Dendritic cell treated with granulocyte-macrophage colony-stimulating factor and Interleukin-4, amounts not matched to agents 40 ng/mL and 50 ng/mL, for 4 days (primary cell): Measurements from ENCODE around the gene RASGRP3.
A peak's percentile ranks its signal among the peaks of the same experiment; 100 is the strongest.

Experiments used
- H3K27ac Mint-ChIP-seq: one replicate; pipeline ENCODE4 v1.8.0; 2022; ENCODE audit warnings: mild to moderate bottlenecking, mixed read lengths
- H3K27me3 Mint-ChIP-seq: one replicate; pipeline ENCODE4 v1.8.0; 2022; ENCODE audit warnings: mild to moderate bottlenecking, mixed read lengths
- H3K36me3 Mint-ChIP-seq: one replicate; pipeline ENCODE4 v1.8.0; 2022; ENCODE audit warnings: low read depth, mixed read lengths
- H3K4me1 Mint-ChIP-seq: one replicate; pipeline ENCODE4 v1.8.0; 2022; ENCODE audit warnings: low read depth, mixed read lengths
- H3K4me3 Mint-ChIP-seq: one replicate; pipeline ENCODE4 v1.8.0; 2022; ENCODE audit warnings: mild to moderate bottlenecking, moderate library complexity, mixed read lengths
- H3K9me3 Mint-ChIP-seq: one replicate; pipeline ENCODE4 v1.8.0; 2022; ENCODE audit warnings: mixed read lengths
- intact Hi-C: fragments of 100-400 bp; cut with micrococcal nuclease; formaldehyde crosslinking; loops from one replicate; pipeline ENCODE4 v1.15.0; 2022

The RASGRP3 gene

DNA sequence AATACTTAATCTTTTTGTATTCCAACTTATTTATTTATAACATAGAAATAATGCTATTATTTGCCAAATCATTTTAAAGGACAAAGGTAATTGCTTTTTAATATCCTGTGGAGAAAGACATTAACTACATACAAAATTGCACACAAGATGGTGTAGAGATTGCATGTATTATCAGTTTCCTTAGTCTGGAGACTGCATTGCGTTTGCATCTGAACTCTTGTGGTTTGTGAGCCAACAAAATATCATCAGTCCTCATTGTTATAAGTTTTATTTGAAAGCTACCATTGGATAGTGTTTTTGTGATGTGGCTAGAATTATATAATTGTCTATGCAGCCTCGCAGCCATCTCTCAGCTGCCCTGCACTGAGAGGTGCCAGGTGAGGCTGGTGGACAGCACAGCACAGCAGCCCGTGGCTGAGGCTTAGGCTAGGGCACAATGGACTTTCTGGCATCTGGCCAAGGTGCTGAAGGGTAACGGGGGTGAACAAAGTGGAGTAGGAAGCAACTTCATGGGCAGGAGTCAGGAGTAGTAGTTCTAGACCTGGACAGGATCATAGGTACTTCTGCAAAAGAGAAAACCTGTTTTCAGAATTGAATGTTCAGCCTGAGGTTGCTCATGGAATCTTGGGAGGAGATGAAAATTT, 15.1 kb downstream of the RASGRP3 start:
- H3K27ac Mint-ChIP-seq = no peak overlapping the region
- no peaks in the 10 kb centered on the region for H3K27me3 Mint-ChIP-seq

DNA sequence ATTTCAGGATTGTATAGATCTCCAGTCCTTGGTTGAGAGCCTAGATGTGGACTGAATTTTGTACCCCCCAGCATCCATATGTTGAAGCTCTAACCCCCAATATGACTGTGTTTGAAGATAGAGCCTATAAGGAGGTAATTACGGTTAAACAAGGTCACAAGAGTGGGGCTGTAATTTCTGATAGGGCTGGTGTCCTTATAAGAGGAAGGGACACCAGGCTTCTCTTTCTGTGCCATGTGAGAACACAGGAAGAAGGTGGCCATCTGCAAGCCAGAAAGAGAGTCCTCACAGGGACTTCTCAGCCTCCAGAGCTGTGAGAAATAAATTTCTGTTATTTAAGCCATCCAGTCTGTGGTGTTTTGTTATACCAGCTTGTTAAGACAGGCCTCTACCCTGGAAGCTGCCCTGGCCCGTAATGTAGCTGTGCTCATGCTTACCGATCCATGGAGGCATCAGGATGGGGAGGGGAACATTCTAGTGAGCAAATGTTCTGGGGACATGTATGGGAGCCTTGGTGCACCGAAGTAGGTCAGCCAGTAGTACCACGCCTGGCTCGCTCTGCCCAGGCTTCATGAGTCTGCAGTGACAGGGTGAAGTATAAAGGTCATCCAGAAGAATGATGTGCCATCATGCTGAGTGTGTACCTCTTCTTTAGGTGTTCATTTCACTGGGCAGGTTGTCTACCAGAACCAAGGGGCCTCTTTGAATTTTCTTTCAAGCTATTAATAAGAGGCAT, 16.1 kb downstream of the RASGRP3 start:
- H3K27me3 Mint-ChIP-seq = no peaks in the 10 kb centered on the region
- no peak overlapping the region for H3K4me3 Mint-ChIP-seq
- intact Hi-C loops = no loop called here
- peaks cover 7% of the 10 kb centered on the region for H3K36me3 Mint-ChIP-seq
- H3K4me1 Mint-ChIP-seq = peaks cover 45% of the 10 kb centered on the region
- no peaks in the 10 kb centered on the region for H3K9me3 Mint-ChIP-seq
- peak overlapping the region; percentile 30 for H3K27ac Mint-ChIP-seq

More for the DNA sequence above, 15.1 kb downstream of the RASGRP3 start:
- intact Hi-C loops = no loop called here
- H3K36me3 Mint-ChIP-seq = peaks cover 15% of the 10 kb centered on the region
- H3K4me3 Mint-ChIP-seq = no peak overlapping the region
- H3K9me3 Mint-ChIP-seq = peaks cover 4% of the 10 kb centered on the region
- H3K4me1 Mint-ChIP-seq = peaks cover 45% of the 10 kb centered on the region

DNA sequence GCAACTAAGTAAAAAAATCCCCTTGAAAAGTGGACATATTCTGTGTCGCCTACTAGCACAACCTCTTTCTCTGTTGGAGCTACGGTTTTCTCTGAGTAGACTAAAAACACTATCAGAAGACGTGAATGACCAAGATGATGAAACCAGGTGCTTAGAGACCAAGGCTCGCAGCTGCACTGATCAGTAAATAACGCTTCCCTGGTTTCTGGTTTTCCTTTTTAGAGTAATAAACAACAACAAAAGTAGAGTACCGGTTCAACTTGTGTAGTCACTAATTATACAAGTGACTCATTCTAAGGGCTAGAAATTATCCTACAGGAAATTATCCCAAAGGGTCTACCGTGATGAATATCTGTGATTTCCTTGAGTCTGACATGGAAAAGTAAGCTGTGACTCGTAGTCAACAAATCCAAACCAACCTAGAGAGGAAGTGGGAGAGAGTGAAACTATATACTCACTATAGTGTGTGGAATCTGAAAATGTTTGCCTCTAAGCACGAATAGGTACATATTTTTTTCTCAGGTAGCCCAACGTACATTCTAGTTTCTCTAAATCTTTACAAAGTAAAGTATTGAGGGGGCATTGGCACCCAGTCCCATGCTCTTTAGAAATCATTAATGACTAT, 17.8 kb downstream of the RASGRP3 start:
- Mint-ChIP-seq H3K4me3 (no peak overlapping the region), H3K27me3 (no peaks in the 10 kb centered on the region), H3K4me1 (peaks cover 54% of the 10 kb centered on the region), H3K9me3 (no peaks in the 10 kb centered on the region), H3K36me3 (peaks cover 7% of the 10 kb centered on the region), H3K27ac (peak overlapping the region; percentile 29)
- intact Hi-C loops = no loop called here

DNA sequence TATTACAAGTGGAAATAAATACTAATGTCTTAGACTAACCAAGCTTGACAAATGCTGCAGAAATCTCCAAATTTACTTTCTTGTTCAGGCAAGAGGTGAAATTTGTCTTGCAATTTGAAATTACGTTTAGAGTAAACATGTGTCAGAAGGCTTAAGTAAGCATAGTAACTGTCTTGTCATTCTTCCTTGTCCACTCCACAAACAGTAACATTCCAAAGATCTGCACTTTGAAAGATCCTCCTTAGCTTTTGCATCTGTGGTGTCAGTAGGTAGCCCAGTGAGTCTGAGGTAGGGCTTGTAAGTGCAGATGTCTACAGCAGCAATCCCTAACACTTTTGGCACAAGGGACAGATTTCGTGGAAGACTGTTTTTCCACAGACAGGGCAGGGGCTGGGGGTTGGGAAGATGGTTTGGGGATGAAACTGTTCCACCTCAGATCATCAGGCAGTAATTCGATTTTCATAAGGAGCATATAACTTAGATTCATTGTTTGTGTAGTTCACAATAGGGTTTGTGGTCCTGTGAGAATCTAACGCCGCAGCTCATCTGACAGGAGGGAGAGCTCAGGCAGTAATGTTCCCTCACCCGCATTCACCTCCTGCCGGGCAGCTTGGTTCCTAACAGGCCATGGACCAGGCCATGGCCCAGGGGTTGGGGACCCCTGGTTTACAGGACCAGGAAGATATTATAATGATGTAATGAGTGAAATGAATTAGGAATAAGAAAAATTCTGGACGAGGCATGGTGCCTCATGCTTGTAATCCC, 18.6 kb downstream of the RASGRP3 start:
- no peak overlapping the region for H3K4me3 Mint-ChIP-seq
- H3K9me3 Mint-ChIP-seq = no peaks in the 10 kb centered on the region
- H3K27ac Mint-ChIP-seq = peak overlapping the region; percentile 35
- H3K36me3 Mint-ChIP-seq = peaks cover 7% of the 10 kb centered on the region
- H3K27me3 Mint-ChIP-seq = no peaks in the 10 kb centered on the region
- intact Hi-C loops = no loop called here
- H3K4me1 Mint-ChIP-seq = peaks cover 54% of the 10 kb centered on the region

DNA sequence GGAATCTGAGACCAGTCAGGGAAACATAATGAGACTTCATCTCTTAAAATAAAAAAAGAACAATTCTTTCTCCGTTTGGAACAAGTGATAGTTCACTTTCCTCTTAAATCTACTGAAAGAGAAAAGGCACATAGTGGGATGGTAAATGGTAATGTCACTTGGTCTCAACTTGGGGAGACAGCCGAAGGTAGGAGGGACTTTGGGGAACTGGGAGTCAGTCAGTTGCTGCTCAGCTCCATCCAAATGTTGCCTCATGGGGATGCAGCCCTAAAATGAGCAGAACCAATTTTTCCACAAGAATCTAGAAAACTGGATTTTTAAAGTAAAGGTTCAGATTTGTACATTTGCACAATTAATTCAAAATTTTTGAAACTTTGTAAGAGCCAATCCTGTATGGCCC, 19.2 kb downstream of the RASGRP3 start:
- Mint-ChIP-seq H3K9me3 (no peaks in the 10 kb centered on the region), H3K36me3 (peaks cover 7% of the 10 kb centered on the region), H3K4me3 (no peak overlapping the region), H3K27me3 (no peaks in the 10 kb centered on the region), H3K27ac (peak overlapping the region; percentile 35), H3K4me1 (peaks cover 52% of the 10 kb centered on the region)
- intact Hi-C loops = loop anchor here (2.0 kb wide), 1 partner anchor 19 kb away; the partner anchor contains the start of gene RASGRP3

DNA sequence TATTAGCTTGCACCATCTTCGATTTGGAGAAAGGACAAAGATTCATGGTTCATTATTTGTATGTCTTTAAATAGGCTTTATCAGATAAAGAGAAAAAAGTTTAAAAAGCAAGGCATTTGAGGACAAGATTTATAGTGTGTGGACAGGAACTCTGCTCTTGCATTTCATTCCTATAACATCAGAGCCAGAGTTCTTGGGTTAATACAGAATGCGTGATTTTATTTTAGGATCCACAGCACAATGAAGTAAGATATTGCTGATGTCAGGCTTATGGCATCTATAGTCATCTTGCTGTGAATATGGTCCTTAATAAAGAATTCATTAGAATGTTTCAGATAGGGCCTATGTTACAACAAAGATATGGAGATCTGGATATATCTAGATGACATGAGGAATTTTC, 19.7 kb downstream of the RASGRP3 start:
- Mint-ChIP-seq H3K9me3 (no peaks in the 10 kb centered on the region), H3K36me3 (peaks cover 7% of the 10 kb centered on the region), H3K27me3 (no peaks in the 10 kb centered on the region), H3K4me3 (no peak overlapping the region), H3K4me1 (peaks cover 52% of the 10 kb centered on the region), H3K27ac (no peak overlapping the region)
- intact Hi-C loops = loop anchor here (2.0 kb wide), 1 partner anchor 19 kb away; the partner anchor contains the start of gene RASGRP3

DNA sequence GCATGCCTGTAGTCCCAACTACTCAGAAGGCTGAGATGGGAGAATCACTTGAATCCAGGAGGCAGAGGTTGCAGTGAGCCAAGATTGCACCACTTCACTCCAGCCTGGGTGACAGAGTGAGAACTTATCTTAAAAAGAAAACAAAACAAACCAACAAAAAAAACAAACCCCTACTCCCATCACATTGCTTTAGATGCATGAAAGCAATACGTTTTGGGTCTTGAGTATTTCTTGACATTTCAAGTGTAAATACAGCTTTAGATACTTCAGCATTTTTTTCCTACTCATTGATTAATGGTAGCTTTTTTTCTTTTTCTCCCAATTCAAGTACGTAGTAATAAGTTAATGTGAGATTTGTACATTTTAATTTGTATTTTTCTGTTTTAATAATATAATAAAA, 20.3 kb downstream of the RASGRP3 start:
- peaks cover 7% of the 10 kb centered on the region for H3K36me3 Mint-ChIP-seq
- intact Hi-C loops = loop anchor here (2.0 kb wide), 1 partner anchor 20 kb away; the partner anchor contains the start of gene RASGRP3
- H3K4me1 Mint-ChIP-seq = peaks cover 53% of the 10 kb centered on the region
- H3K27ac Mint-ChIP-seq = no peak overlapping the region
- H3K4me3 Mint-ChIP-seq = no peak overlapping the region
- H3K9me3 Mint-ChIP-seq = no peaks in the 10 kb centered on the region
- H3K27me3 Mint-ChIP-seq = no peaks in the 10 kb centered on the region

DNA sequence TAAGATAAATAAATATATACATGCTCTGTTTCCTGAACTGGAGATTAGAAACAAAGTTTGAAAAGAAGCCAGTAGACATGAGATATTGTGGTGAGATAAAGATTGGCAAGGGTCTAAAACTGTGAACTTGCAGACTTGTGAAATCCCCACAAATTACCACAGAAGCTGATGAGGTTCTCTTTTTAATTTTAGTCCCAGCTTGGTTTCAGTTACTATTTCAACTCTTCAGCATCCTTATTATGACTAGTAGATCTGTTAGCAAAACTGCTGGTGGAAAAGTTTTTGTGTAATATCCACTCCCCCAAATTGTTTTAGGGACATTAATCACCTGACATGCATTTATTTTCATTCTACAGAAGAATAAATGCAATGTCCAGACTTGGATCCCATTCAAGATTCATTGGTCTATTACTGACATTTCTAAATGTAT, 20.8 kb downstream of the RASGRP3 start:
- H3K9me3 Mint-ChIP-seq = no peaks in the 10 kb centered on the region
- H3K27ac Mint-ChIP-seq = no peak overlapping the region
- peaks cover 7% of the 10 kb centered on the region for H3K36me3 Mint-ChIP-seq
- H3K4me1 Mint-ChIP-seq = peaks cover 55% of the 10 kb centered on the region
- intact Hi-C loops = loop anchor here (2.0 kb wide), 1 partner anchor 20 kb away; the partner anchor contains the start of gene RASGRP3
- no peak overlapping the region for H3K4me3 Mint-ChIP-seq
- H3K27me3 Mint-ChIP-seq = no peaks in the 10 kb centered on the region

DNA sequence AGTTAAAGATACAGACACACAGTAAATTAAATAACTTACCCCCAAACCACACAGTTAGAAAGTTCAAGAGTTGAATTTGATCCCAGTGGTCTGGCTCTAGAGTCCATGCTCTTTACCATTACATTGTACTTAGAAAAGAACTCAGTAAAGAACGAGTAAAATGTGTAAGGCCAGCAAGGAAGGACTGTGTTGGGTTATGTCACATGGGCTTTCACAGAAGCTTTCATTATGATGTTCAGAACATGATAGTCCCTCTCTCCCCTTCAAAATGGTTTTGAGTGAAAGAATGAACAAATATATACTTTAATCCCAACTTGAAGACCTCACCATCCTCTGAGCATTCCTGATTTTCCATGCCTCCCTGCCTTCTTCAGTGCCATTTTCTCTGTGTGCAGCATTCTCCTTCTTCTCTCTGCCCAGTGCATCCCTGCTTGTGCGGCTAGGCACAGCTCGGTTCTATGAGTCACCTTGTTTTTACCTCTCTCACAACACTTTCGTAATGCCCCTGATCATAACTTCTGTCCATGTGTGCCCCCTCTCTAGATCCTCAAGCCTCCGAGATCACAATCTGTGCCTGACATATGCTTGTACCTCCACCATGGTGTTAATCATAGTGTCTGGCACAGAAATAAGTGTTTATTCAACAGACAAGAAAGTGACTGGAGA, 22.0 kb downstream of the RASGRP3 start:
- H3K4me1 Mint-ChIP-seq = peaks cover 58% of the 10 kb centered on the region
- no peaks in the 10 kb centered on the region for H3K27me3 Mint-ChIP-seq
- H3K27ac Mint-ChIP-seq = peak overlapping the region; percentile 11
- H3K9me3 Mint-ChIP-seq = no peaks in the 10 kb centered on the region
- intact Hi-C loops = no loop called here
- H3K36me3 Mint-ChIP-seq = no peaks in the 10 kb centered on the region
- no peak overlapping the region for H3K4me3 Mint-ChIP-seq

DNA sequence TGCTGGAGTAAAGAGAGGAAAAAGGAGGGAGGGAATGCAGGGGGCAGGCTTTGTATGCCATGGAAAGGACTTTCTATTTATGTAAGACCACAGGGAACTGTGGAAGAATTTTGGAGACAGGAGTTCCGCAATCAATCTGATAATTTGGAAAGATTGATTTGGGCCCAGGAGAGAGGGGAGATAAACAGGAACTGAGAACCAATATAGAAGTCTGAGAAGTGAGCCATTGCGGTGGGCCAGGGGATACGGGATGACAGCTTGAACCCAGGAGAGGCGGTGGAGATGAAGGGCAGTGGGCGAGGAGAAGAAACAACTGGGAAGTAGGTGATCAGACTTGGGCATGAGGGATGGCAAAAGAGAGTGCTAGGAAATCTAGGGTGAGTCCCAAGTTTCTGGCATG, 23.7 kb downstream of the RASGRP3 start:
- intact Hi-C loops = no loop called here
- H3K9me3 Mint-ChIP-seq = no peaks in the 10 kb centered on the region
- H3K4me3 Mint-ChIP-seq = no peak overlapping the region
- peak overlapping the region; percentile 9 for H3K27ac Mint-ChIP-seq
- H3K36me3 Mint-ChIP-seq = peaks cover 6% of the 10 kb centered on the region
- H3K27me3 Mint-ChIP-seq = no peaks in the 10 kb centered on the region
- H3K4me1 Mint-ChIP-seq = peaks cover 49% of the 10 kb centered on the region

DNA sequence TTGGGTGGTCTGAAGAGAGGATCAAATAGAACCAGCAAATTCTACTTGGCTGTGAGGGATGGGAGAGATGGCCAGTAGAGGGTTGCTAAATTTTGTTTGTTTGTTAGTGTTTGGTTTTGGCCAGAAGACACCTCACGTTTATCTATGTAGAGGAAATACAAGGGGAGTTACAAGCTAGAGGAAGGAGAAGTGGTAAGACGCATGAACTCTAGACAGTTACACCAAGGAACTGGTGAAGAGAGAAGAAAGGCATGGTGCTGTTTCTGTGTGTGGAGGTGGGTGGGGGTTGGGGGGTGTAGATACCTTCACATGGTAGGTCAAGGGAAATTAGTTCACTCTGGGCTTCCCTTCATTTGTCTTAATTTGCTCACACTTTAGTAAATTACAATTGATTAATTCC, 25.6 kb downstream of the RASGRP3 start:
- Mint-ChIP-seq H3K27ac (peak overlapping the region; percentile 14), H3K9me3 (no peaks in the 10 kb centered on the region), H3K27me3 (no peaks in the 10 kb centered on the region), H3K4me1 (peaks cover 42% of the 10 kb centered on the region), H3K36me3 (peaks cover 6% of the 10 kb centered on the region), H3K4me3 (no peak overlapping the region)
- intact Hi-C loops = loop anchor here (2.0 kb wide), 1 partner anchor 27 kb away; no protein-coding TSS in a partner anchor

DNA sequence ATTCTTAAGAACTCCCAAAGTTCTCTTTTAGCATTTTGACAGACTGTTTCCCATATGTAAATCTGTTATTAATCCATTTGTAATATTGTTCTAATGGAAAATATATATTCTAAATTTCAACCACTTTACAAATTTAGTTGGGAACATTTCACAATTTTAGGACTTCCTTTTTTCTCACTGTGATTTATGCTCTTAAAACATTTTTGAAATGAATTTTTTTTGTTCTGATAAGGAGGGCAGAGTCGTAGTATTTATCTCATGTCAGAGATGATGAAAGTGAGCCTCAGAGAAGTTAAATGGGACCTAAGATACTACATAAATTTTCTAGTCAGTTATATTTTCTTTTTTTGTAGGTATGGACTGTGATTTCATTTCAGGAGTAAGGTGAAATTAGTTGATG, 26.6 kb downstream of the RASGRP3 start:
- intact Hi-C loops = loop anchor here (2.0 kb wide), 1 partner anchor 28 kb away; no protein-coding TSS in a partner anchor
- no peaks in the 10 kb centered on the region for H3K27me3 Mint-ChIP-seq
- no peaks in the 10 kb centered on the region for H3K9me3 Mint-ChIP-seq
- no peak overlapping the region for H3K4me3 Mint-ChIP-seq
- H3K27ac Mint-ChIP-seq = no peak overlapping the region
- peaks cover 6% of the 10 kb centered on the region for H3K36me3 Mint-ChIP-seq
- peaks cover 41% of the 10 kb centered on the region for H3K4me1 Mint-ChIP-seq

DNA sequence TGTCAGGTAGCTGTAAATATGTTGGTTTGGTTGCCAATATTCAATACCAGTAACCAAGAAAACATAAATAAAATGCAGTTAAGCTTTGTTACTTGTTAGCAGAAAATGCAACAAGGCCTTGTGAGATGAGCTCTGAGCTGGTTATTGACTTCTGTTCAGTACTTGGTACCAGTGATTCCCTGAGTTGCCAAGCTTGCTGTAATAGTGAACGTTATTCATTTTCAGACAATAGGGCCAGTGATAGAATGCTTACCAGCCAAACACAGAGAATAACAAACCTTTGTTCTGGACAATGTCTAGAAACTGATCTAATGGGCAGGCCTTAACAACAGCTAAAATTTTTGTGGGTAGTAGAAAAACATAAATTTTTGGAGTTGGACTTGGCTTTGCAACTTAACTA, 29.5 kb downstream of the RASGRP3 start:
- Mint-ChIP-seq H3K9me3 (no peaks in the 10 kb centered on the region), H3K27me3 (no peaks in the 10 kb centered on the region), H3K4me3 (no peak overlapping the region), H3K36me3 (peaks cover 6% of the 10 kb centered on the region), H3K27ac (no peak overlapping the region), H3K4me1 (peaks cover 28% of the 10 kb centered on the region)
- intact Hi-C loops = no loop called here
